HFFc6 (cell line): ENCODE measurements around the gene PIGN. TPM values are rescaled to one million over a fixed set of nuclear protein-coding genes. Genes with fewer than 3 reads are reported as not detected.

ENCODE experiments used
- DNase-seq: peaks from one replicate; pipeline ENCODE4 v3.0.0-alpha.2; 2018
- H3K27ac Mint-ChIP-seq: 2 replicates; pipeline ENCODE4 v1.8.0; 2020; ENCODE audit warnings: mild to moderate bottlenecking, mixed read lengths
- H3K27me3 Mint-ChIP-seq: 2 replicates; pipeline ENCODE4 v1.8.0; 2021; ENCODE audit warnings: mild to moderate bottlenecking, moderate library complexity, mixed read lengths; ENCODE audit not compliant: insufficient read depth
- H3K36me3 Mint-ChIP-seq: 2 replicates; pipeline ENCODE4 v1.8.0; 2021; ENCODE audit warnings: low read depth, mixed read lengths
- H3K4me1 Mint-ChIP-seq: 2 replicates; pipeline ENCODE4 v1.8.0; 2020; ENCODE audit warnings: low read depth, mixed read lengths
- H3K4me3 Mint-ChIP-seq: 2 replicates; pipeline ENCODE4 v1.8.0; 2020; ENCODE audit warnings: mild to moderate bottlenecking, moderate library complexity, mixed read lengths
- H3K9me3 Mint-ChIP-seq: 2 replicates; pipeline ENCODE4 v1.8.0; 2020; ENCODE audit warnings: mild to moderate bottlenecking, mixed read lengths
- total RNA-seq, 6 experiments: library from RNA; stranded (reverse); fragmentation: NEBNext Ultra II Directional; extraction: Animal tissue kit (Norgen Biotek cat#: 25700); gene quantifications; 2 replicates in 1 of 6; 3 replicates in 5 of 6; pipeline ENCODE4 v1.2.3, GENCODE V29; 2021
- TF ChIP-seq, protein P1 (sequence below): fragments of 200-600 bp; sonication (generic); IDR thresholded peaks from 2 replicates; pipeline ENCODE4 v1.5.0; 2021; ENCODE audit warnings: antibody characterized with exemption, mild to moderate bottlenecking

Gene PIGN
- total RNA-seq, 6 experiments from 2014 or later, result 21.0 to 25.9 (median 24.7) TPM

DNA sequence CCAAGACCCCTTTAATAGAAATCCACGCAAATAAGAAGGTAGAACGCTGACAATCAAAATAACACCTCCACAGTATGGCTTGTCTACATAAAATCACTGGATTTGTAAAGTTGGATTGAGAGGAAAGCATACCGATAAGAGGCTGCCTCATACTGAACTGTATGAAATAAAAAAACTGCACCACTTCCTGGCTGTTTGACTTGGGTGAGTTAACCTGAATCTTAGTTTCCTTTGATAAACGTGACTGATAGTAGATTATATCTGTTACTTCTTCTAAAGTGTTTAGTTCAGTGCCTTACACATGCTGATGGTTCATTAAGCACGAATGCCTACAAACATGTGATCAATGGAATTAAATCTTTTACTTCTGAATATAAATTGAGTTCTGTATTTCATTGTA lies 153.6 kb downstream of the PIGN start:
- Mint-ChIP-seq H3K36me3 (peaks cover 11% of the 10 kb centered on the region), H3K27me3 (no peaks in the 10 kb centered on the region), H3K9me3 (no peaks in the 10 kb centered on the region), H3K4me1 (peaks cover 91% of the 10 kb centered on the region), H3K4me3 (no peak overlapping the region), H3K27ac (peak overlapping the region; percentile 43)
- no peak for DNase-seq
- TF ChIP-seq, protein P1, sequence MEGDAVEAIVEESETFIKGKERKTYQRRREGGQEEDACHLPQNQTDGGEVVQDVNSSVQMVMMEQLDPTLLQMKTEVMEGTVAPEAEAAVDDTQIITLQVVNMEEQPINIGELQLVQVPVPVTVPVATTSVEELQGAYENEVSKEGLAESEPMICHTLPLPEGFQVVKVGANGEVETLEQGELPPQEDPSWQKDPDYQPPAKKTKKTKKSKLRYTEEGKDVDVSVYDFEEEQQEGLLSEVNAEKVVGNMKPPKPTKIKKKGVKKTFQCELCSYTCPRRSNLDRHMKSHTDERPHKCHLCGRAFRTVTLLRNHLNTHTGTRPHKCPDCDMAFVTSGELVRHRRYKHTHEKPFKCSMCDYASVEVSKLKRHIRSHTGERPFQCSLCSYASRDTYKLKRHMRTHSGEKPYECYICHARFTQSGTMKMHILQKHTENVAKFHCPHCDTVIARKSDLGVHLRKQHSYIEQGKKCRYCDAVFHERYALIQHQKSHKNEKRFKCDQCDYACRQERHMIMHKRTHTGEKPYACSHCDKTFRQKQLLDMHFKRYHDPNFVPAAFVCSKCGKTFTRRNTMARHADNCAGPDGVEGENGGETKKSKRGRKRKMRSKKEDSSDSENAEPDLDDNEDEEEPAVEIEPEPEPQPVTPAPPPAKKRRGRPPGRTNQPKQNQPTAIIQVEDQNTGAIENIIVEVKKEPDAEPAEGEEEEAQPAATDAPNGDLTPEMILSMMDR, result no peak

DNA sequence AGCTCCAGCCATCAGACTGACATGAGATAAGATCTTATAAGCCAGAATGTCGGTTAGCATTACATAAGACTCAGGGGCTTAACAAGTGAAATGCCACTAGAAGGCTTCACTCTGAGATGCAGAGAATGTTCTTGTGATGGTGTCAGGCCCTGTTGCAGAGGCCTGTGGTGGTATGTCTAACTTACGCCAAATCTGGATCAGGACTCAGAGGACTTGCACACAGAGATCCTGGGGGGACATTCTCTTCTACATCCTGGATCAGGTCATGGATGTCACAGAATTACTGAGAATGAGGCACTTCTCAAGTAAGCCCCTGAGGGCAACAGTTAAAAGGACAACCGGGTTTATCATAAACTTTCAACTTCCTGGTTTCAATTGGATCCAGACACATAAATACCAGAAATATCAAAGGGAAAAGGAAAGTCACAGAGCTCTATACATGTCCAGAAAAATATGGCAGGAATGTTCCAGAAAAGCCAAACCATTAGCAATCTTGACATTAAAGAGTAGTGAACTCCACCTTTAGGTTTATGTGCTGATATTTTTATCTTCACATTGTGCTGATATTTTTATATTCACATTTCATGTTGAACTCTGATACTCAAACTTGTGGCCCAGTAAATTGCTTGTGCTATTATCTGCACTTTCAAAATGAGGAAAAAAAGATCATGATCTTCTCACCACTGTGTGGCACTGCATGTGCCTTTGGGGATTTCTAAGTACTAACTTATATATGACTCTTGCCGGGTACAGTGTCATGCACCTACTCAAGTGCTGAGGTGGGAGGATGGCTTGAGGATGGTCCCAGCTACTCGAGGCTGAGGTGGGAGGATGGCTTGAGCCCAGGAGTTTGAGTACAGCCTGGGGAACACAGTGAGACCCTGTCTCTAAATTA lies 156.5 kb downstream of the PIGN start:
- Mint-ChIP-seq H3K4me1 (peaks cover 87% of the 10 kb centered on the region), H3K27ac (peak overlapping the region; percentile 83), H3K27me3 (no peaks in the 10 kb centered on the region), H3K9me3 (no peaks in the 10 kb centered on the region), H3K4me3 (peak overlapping the region; percentile 32), H3K36me3 (peaks cover 11% of the 10 kb centered on the region)
- peak; percentile 87 for DNase-seq
- TF ChIP-seq, protein P1, result peak; percentile 26; the same call in 1 of the 2 replicates

DNA sequence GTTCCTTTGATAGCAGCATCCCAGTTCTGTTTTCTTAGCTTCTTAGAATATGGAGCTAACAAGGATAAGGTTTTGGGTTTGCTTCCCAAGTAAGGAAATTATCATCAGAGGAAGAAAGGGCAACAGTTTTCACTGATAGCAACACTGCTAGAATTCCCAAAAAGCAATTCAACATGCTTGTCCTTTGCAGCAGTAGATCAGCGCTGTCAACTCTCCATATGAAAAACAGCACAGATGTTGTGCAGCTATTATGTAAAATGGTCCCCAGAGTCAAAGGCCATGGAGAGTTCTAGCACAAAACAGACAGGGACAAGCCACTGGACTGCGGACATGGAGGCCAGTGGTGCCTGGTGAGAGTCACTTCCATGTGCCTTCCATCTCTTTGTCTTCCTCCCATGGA lies 158.1 kb downstream of the PIGN start:
- H3K27ac Mint-ChIP-seq, result no peak overlapping the region
- no peaks in the 10 kb centered on the region for H3K9me3 Mint-ChIP-seq
- TF ChIP-seq, protein P1, result no peak
- no peak overlapping the region for H3K4me3 Mint-ChIP-seq
- no peak for DNase-seq
- H3K4me1 Mint-ChIP-seq, result peaks cover 75% of the 10 kb centered on the region
- H3K36me3 Mint-ChIP-seq, result peaks cover 11% of the 10 kb centered on the region
- no peaks in the 10 kb centered on the region for H3K27me3 Mint-ChIP-seq

DNA sequence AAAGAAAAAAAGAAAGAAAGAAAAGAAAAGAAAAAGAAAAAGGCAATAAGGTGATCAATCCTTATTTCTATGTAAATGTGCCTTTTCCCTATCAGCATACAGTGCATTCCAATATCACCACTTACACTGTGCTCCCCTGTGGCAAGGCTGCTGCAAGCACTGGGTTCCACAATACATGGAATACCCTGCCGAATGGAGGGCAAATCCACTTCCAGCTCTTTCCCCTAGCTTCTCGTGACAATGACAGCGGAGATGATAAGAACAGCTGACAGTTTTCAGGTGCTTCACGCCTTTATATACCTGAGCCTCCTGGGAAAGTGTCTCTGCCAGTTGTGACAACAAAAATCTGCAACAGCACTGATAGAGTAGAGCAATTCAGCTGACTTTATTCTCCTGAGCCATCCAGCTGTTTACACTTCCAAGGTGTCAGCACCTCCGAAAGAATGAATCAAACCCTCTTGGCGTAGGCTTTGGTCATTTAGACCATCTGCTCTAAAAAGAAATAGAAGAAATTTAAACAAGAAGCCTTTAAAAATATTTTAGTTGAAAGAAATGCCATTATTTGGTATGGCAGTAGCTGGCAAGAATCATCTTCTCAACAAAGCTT lies 158.8 kb downstream of the PIGN start:
- Mint-ChIP-seq H3K9me3 (no peaks in the 10 kb centered on the region), H3K4me3 (no peak overlapping the region), H3K27ac (no peak overlapping the region), H3K4me1 (peaks cover 75% of the 10 kb centered on the region), H3K36me3 (peaks cover 11% of the 10 kb centered on the region), H3K27me3 (no peaks in the 10 kb centered on the region)
- DNase-seq, result no peak
- TF ChIP-seq, protein P1, result no peak

DNA sequence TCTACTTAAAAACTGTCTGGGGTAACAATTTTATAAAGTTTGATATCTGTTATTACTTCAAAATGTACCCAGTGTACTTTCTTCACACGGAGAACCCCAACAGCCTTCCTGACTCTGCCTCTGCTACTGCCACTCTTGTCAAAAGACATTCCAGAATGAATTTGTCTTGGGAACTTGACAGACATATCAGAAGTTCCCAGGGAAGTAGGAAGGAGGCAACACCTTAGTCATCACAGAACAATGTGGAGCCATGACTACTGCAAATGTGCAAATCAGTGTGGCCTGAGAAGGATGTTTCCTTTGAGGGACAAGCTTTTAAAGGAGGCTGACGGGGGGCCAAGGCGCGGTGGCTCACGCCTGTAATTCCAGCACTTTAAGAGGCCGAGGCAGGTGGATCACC lies 160.3 kb downstream of the PIGN start:
- DNase-seq, result peak; percentile 54
- TF ChIP-seq, protein P1, result no peak

More for the DNA sequence above, 160.3 kb downstream of the PIGN start:
- no peaks in the 10 kb centered on the region for H3K9me3 Mint-ChIP-seq
- H3K36me3 Mint-ChIP-seq, result no peaks in the 10 kb centered on the region; the same call in 1 of the 2 replicates
- peak overlapping the region; percentile 40; the same call in 1 of the 2 replicates for H3K4me3 Mint-ChIP-seq
- H3K4me1 Mint-ChIP-seq, result peaks cover 62% of the 10 kb centered on the region
- peak overlapping the region; percentile 85 for H3K27ac Mint-ChIP-seq
- H3K27me3 Mint-ChIP-seq, result no peaks in the 10 kb centered on the region
